Osteoblast (primary cell): ENCODE measurements around the gene ZDHHC14. TPM values are rescaled to one million over a fixed set of nuclear protein-coding genes. Genes with fewer than 3 reads are reported as not detected.

Experiments
- DNase-seq: peaks from one replicate; pipeline ENCODE4 v3.0.0; 2011; ENCODE audit warnings: low spot score, mixed read lengths; ENCODE audit not compliant: insufficient read length; ENCODE audit errors: missing footprints
- H2AFZ ChIP-seq: 2 replicates; pipeline ENCODE4 v1.6.0; 2011; ENCODE audit warnings: mild to moderate bottlenecking, low read length
- H3K27ac ChIP-seq: 2 replicates; pipeline ENCODE4 v1.5.1; 2011; ENCODE audit warnings: mild to moderate bottlenecking, low read depth, low read length, moderate library complexity
- H3K27me3 ChIP-seq: 2 replicates; pipeline ENCODE4 v1.6.0; 2012; ENCODE audit warnings: mild to moderate bottlenecking, control low read depth, inconsistent platforms, low read length, moderate library complexity; ENCODE audit not compliant: insufficient read depth
- H3K36me3 ChIP-seq: 2 replicates; pipeline ENCODE4 v1.5.1; 2011; ENCODE audit warnings: mild to moderate bottlenecking, low read length, control low read depth, moderate library complexity; ENCODE audit not compliant: insufficient read depth
- H3K4me1 ChIP-seq: 2 replicates; pipeline ENCODE4 v1.5.1; 2011; ENCODE audit warnings: mild to moderate bottlenecking, low read length, control low read depth, moderate library complexity; ENCODE audit not compliant: insufficient read depth
- H3K4me2 ChIP-seq: 2 replicates; pipeline ENCODE4 v1.6.0; 2011; ENCODE audit warnings: mild to moderate bottlenecking, low read length; ENCODE audit not compliant: insufficient read depth
- H3K4me3 ChIP-seq: fragments of 200-600 bp; sonication (generic); 3 replicates; pipeline ENCODE4 v1.5.1; 2012; ENCODE audit warnings: mild to moderate bottlenecking, low read length, inconsistent platforms; ENCODE audit not compliant: insufficient read depth
- H3K79me2 ChIP-seq: 2 replicates; pipeline ENCODE4 v1.6.0; 2012; ENCODE audit warnings: mild to moderate bottlenecking, low read length, control low read depth, inconsistent platforms; ENCODE audit not compliant: insufficient read depth
- H3K9me3 ChIP-seq: 2 replicates; pipeline ENCODE4 v1.5.1; 2011; ENCODE audit warnings: low read depth, low read length, control low read depth
- H4K20me1 ChIP-seq: 2 replicates; pipeline ENCODE4 v1.6.0; 2012; ENCODE audit warnings: mild to moderate bottlenecking, low read length, control low read depth; ENCODE audit not compliant: insufficient read depth
- CTCF ChIP-seq: IDR thresholded peaks from 2 replicates; pipeline ENCODE4 v1.5.1; 2011; ENCODE audit warnings: mild to moderate bottlenecking, low read depth, low read length, moderate library complexity; ENCODE audit errors: extremely low read depth
- total RNA-seq: library from RNA; depleted of rRNA; stranded (reverse); fragments of >200 nt; gene quantifications from 2 replicates; pipeline ENCODE4 v1.2.3, GENCODE V29; 2012

ZDHHC14 gene
- total RNA-seq, 1 donor = 1.4 TPM

GRCh38 chr6:157629220-157629619 is 248.2 kb downstream of the ZDHHC14 start:
- Histone ChIP-seq H3K4me3 (no peak overlapping the region), H3K36me3 (no peaks in the 10 kb centered on the region), H3K9me3 (no peaks in the 10 kb centered on the region), H3K27ac (peak overlapping the region; percentile 56), H3K79me2 (no peaks in the 10 kb centered on the region), H3K4me1 (peaks cover 42% of the 10 kb centered on the region), H2AFZ (peak overlapping the region; percentile 42), H3K27me3 (no peaks in the 10 kb centered on the region), H3K4me2 (peak overlapping the region; percentile 34), H4K20me1 (no peaks in the 10 kb centered on the region)
- TF ChIP-seq CTCF = no peak
- DNase-seq = no peak

- Histone ChIP-seq H3K4me3 (no peak overlapping the region), H3K4me2 (no peak overlapping the region), H3K27ac (peak overlapping the region; percentile 64), H3K79me2 (no peaks in the 10 kb centered on the region), H3K36me3 (no peaks in the 10 kb centered on the region), H4K20me1 (no peaks in the 10 kb centered on the region), H3K4me1 (peaks cover 42% of the 10 kb centered on the region), H3K9me3 (no peaks in the 10 kb centered on the region), H3K27me3 (no peaks in the 10 kb centered on the region), H2AFZ (no peak overlapping the region)
- DNase-seq = no peak
- no peak for TF ChIP-seq CTCF
Observed at GRCh38 chr6:157630463-157631080, 249.6 kb downstream of the ZDHHC14 start.

GRCh38 chr6:157631412-157631811 is 250.4 kb downstream of the ZDHHC14 start:
- H2AFZ ChIP-seq = peak overlapping the region; percentile 61
- peak; percentile 86 for DNase-seq
- peak overlapping the region; percentile 23 for H3K4me2 ChIP-seq

More at GRCh38 chr6:157631412-157631811, 250.4 kb downstream of the ZDHHC14 start:
- no peaks in the 10 kb centered on the region for H3K9me3 ChIP-seq
- H3K4me3 ChIP-seq = no peak overlapping the region
- TF ChIP-seq CTCF = no peak
- no peaks in the 10 kb centered on the region for H3K79me2 ChIP-seq
- H3K36me3 ChIP-seq = no peaks in the 10 kb centered on the region
- H3K27ac ChIP-seq = peak overlapping the region; percentile 64
- peaks cover 42% of the 10 kb centered on the region for H3K4me1 ChIP-seq
- no peaks in the 10 kb centered on the region for H3K27me3 ChIP-seq
- no peaks in the 10 kb centered on the region for H4K20me1 ChIP-seq
